ENCODE data around the gene GPR89A.

DNA sequence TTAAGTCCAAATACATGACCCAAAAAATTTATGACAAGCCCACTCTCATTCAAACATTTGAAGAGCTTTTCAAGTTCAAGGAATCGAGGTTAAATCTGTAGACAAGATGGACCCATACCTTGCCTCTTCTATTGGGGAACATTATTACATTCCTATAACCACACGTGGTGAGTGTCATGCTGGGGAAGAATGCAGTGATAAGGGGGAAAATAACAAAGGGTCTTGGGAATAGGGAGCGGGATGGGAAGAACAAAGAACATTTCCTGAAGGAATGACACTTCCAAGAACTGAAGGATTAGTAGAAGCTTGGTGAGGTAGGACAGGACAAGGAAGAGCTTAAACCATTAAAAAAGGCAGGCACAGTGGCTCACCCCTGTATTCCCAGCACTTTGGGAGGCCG lies 80.5 kb downstream of the GPR89A start:
- TF ChIP-seq CTCF (IDR thresholded peaks at IDR 0.05), result no peak
- TF ChIP-seq, protein P1, sequence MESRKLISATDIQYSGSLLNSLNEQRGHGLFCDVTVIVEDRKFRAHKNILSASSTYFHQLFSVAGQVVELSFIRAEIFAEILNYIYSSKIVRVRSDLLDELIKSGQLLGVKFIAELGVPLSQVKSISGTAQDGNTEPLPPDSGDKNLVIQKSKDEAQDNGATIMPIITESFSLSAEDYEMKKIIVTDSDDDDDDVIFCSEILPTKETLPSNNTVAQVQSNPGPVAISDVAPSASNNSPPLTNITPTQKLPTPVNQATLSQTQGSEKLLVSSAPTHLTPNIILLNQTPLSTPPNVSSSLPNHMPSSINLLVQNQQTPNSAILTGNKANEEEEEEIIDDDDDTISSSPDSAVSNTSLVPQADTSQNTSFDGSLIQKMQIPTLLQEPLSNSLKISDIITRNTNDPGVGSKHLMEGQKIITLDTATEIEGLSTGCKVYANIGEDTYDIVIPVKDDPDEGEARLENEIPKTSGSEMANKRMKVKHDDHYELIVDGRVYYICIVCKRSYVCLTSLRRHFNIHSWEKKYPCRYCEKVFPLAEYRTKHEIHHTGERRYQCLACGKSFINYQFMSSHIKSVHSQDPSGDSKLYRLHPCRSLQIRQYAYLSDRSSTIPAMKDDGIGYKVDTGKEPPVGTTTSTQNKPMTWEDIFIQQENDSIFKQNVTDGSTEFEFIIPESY (IDR thresholded peaks at IDR 0.05; ENCODE audit: borderline replicate concordance, low read depth), result no peak
- no peak for TF ChIP-seq TAF1 (IDR thresholded peaks at IDR 0.05; ENCODE audit: borderline replicate concordance, low read depth, low read length)
- no peak for TF ChIP-seq SIN3A (IDR thresholded peaks at IDR 0.05; ENCODE audit: borderline replicate concordance, low read depth, low read length)
- TF ChIP-seq RAD21 (IDR thresholded peaks at IDR 0.05; ENCODE audit: low read length), result no peak
- no peak for TF ChIP-seq MEF2A (IDR thresholded peaks at IDR 0.05; ENCODE audit: borderline replicate concordance, low read depth)
- no peak for TF ChIP-seq POLR2AphosphoS5 (IDR thresholded peaks at IDR 0.05; ENCODE audit: low read depth, low read length)

Measured in SK-N-SH (cell line).